ENCODE results near the gene MINDY1.

The MINDY1 gene

DNA sequence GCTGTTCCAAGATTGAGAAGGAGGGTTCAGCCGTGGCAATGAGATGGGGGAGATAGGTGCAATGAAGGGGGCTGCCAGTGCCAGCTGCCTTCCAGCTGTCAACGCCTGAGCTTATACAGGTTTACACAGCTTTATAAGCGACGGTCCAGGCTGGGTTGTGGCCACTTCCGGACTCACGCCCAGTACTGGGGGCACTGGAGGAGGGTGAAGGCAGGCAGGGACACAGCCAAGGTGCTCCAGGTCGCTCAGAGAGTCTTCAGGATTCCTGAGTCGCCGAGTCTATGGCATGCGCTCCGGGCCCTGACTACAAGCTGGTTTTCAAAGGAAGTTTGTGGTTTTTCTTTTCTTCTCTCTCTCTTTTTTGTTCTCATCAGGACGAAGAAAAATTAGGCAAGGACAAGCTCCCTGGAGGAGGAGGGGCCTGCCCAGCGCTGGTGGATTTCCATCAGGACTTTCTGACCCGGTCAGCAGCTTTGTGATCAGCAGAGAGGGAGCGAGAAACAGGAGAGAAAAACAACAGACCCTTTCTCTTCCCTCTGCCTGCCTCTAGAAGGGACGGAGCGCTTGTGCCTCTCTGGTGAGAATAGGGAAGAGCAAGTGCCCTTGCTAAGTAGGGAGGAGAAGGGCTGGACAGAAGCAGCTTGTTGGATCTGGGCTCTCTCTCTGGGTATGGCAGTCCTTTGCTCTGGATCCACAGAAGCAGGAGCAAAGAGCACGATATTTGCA is at the start of gene MINDY1:
TSS of gene MINDY1 (minus strand) at position 576 of the 726 bp plus-strand sequence. CDS start 4,285 bp downstream, outside the sequence.
- DNase-seq, result peak in 1 of 4 experiments; percentile 5

DNA sequence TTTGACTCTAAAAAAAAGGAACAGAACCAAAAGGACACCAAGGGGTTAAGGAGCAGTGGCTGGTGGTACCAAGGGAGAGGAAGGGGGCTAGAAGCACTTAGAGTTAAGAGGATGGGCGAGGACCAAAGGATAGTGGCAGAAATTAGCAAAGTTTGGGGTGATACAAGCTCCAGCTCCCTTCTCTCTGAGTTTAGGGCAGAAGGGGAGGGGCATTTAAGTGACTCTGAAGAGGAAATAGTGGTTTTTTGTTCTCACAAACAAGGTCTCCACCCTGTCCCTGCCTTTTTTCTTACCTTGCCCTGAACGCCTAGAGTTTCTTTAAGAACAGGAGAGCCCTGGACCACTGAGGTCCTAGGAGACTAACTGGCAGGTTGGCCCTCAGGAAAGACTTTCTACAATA is 49.4 kb upstream of the MINDY1 start:
- no peak for DNase-seq

DNA sequence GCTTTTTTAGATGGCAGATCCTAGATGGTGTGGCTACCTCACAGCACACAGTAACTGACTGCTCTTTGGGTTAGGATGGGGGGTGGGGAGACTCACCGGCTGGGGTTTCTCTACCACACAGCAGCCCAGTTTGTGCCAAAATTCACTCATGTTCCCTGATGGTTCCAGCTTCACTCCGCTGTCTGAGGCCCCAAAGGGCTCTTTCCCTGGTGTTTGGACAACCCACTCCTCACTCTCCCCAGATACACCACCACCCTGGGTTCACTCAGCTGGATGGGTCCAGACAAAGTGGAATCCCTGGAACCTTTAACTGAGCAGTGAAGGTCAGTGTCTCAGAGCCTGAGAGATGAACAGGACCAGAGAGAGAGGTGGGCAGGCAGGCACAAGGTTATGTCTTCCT is 48.9 kb upstream of the MINDY1 start:
- DNase-seq, result no peak

GRCh38 chr1:151054971-151055547 is 48.4 kb upstream of the MINDY1 start:
- no peak for DNase-seq

DNA sequence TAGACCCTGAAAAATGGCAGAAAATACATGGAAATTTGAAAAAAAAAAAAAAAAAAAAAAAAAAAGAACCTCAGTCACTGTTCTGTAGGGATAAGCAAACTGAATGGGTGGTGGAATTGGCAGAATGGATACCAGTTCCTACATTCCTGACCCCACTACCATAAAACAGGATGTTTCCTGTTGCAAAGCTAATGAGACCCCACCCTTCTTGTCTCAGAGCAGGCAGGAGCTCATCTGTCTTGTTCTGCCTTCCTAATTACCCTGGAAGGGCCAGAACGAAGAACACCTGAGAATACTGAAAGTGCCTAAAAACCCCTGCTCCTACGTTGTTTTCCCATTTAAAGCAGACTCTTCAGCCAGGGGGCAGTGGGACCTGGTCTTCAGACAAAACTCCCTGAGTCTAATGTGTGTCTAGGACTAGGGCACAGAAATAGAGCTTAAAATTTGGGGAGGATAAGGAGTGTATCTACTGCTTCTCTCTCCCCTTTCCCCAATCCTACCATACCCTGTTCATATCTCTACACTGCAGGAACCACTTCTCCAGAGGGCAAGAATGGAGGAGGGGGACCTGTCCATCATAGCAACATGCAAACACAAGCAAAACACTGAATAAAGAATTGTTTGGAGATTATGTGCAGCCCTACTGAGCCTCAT is 44.8 kb upstream of the MINDY1 start:
- no peak for DNase-seq

- no peak for DNase-seq
Observed at GRCh38 chr1:151050051-151050688, 43.5 kb upstream of the MINDY1 start.

DNA sequence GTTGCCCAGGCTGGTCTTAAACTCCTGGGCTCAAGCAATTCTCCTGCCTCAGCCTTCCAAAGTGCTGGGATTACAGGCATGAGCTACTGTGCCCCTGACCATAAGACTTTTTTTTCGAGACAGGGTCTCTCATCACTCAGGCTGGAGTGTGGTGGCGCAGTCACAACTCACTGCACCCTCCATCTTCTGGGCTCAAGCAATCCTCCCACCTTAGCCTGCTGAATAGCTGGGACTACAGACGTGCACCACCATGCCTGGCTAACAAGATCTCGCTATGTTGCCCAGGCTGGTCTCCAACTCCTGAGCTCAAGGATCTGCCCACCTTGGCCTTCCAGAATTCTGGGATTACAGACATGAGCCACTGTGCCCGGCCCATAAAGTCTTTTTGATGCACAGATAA is 42.8 kb upstream of the MINDY1 start:
- no peak for DNase-seq

- DNase-seq, result no peak
Observed at GRCh38 chr1:151048645-151049032, 41.9 kb upstream of the MINDY1 start.

DNA sequence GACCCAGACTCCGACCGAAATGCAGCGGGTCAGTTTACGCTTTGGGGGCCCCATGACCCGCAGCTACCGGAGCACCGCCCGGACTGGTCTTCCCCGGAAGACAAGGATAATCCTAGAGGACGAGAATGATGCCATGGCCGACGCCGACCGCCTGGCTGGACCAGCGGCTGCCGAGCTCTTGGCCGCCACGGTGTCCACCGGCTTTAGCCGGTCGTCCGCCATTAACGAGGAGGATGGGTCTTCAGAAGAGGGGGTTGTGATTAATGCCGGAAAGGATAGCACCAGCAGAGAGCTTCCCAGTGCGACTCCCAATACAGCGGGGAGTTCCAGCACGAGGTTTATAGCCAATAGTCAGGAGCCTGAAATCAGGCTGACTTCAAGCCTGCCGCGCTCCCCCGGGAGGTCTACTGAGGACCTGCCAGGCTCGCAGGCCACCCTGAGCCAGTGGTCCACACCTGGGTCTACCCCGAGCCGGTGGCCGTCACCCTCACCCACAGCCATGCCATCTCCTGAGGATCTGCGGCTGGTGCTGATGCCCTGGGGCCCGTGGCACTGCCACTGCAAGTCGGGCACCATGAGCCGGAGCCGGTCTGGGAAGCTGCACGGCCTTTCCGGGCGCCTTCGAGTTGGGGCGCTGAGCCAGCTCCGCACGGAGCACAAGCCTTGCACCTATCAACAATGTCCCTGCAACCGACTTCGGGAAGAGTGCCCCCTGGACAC is 41.4 kb upstream of the MINDY1 start:
- peak in 1 of 4 experiments; percentile 43 for DNase-seq

DNA sequence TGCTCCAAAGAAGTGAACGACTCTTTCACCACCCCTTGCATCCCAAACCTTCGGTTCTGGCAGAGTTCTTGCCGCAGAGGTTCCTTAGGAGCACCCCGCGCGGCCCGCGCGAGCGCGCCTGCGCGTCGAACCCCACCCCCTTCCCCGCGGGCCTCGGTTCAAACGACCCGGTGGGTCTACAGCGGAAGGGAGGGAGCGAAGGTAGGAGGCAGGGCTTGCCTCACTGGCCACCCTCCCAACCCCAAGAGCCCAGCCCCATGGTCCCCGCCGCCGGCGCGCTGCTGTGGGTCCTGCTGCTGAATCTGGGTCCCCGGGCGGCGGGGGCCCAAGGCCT is 40.9 kb upstream of the MINDY1 start, which contains the start of gene C1orf56:
TSS of gene C1orf56 (plus strand) at position 161 of the 334 bp plus-strand sequence. CDS start at position 258, 97 bp downstream.
- DNase-seq, result peak in 3 of 4 experiments; percentile 17 to 53 (median 37)

- DNase-seq, result no peak
Observed at GRCh38 chr1:151043163-151043562, 36.5 kb upstream of the MINDY1 start.

DNA sequence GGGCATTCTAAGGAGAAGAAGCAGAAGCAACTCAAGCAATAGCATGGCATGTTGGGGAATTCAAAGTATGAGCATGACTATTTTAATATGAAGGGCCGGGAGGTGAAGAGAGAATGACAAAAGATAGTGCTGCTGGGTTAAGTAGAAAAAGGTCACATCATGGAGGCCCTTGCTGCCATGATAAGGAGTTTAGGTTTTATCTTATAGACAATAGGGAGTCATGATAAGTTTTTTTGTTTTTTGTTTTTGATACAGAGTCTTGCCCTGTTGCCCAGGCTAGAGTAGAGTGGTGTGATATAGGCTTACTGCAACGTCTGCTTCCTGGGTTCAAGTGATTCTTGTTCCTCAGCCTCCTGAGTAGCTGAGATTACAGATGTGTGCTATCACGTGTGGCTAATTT is 32.8 kb upstream of the MINDY1 start:
- no peak for DNase-seq

- no peak for DNase-seq
Observed at GRCh38 chr1:151037032-151037431, 30.3 kb upstream of the MINDY1 start.

DNA sequence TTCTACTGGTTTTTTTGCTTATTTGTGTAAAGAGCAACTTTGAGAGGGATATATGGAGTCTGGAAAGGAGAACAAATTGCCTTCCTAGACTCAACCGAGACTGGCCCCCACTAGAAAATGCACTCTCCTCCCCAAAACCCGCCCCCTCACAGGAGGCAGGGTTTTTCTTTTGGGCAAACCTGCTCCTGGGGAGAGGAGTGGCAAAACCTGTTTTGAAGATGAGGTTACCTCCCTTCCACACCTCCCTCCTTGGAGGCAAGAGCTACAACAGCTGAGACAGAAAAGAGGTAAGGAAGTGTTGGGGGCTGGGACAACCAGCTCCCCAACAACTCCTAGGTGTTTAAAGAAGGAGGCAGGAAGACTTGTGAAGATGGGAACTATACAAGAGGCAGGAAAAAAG is 29.7 kb upstream of the MINDY1 start, which contains the start of gene BNIPL:
TSS of gene BNIPL (plus strand) at position 231 of the 400 bp plus-strand sequence. CDS start at position 371, 140 bp downstream.
- DNase-seq, result no peak

- no peak for DNase-seq
Observed at GRCh38 chr1:151035167-151035566, 28.5 kb upstream of the MINDY1 start.

DNA sequence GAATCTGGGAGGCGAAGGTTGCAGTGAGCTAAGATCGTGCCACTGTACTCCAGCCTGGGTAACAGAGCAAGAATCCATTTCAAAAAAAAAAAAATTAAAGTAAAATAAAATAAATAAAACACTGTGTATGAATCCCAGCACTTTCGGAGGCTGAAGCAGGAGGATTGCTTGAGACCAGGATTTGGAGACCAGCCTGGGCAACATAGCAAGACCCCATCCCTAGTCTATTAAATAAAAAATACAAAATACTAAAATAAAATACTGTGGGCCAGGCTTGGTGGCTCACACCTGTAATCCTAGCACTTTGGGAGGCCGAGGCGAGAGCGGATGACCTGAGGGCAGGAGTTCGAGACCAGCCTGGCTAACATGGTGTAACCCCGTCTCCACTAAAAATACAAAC is 25.5 kb upstream of the MINDY1 start:
- DNase-seq, result no peak

GRCh38 chr1:151026460-151026859 is 19.8 kb upstream of the MINDY1 start:
- DNase-seq, result no peak

- DNase-seq, result peak; percentile 33 to 81 (median 66)
Observed at GRCh38 chr1:151024540-151025146, 17.9 kb upstream of the MINDY1 start.

DNA sequence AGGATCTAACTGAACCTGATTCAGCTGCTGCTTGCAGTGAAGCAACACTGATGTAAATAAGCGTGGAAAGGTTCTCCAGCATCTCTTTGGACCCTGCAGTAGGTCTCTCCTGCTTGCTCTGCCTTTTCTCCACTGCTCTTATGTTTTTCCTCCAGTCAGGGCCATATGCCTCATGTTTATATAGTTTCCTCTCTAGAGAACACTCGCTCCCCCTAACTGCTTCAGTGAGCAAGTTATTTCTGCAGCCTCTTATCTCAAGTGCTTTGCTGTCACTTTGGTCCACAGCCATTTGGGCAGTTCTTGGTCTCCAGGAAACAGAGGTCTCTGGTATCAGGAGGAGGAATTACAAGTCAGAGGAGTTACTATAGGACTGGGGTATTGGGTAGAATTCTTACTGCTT is 6.8 kb upstream of the MINDY1 start:
- DNase-seq, result no peak

GRCh38 chr1:151012684-151013471 is 6.2 kb upstream of the MINDY1 start:
- no peak for DNase-seq

GRCh38 chr1:151011154-151011850 is 4.6 kb upstream of the MINDY1 start:
- DNase-seq, result no peak

All from activated naive CD4-positive, alpha-beta T cell (primary cell).